Measurements from ENCODE around the gene TCERG1L.

The TCERG1L gene

GRCh38 chr10:131272897-131273451, 38.5 kb downstream of the TCERG1L start:
- peaks cover 3 to 24% (median 8%) of the 10 kb centered on the region in 11 experiments; a peak in 21 of 22 replicates for H3K9me3 ChIP-seq (replicated peaks in 1 of 11)
- H3K4me2 ChIP-seq: peak overlapping the region in 4 of 11 experiments; percentile 13 to 79 (median 72); a peak in 5 of 22 replicates
- H3K9ac ChIP-seq: no peak overlapping the region
- peaks cover 13 to 51% (median 29%) of the 10 kb centered on the region in 10 experiments; a peak in 19 of 20 replicates for H3K4me1 ChIP-seq
- no peaks in the 10 kb centered on the region for H3K27me3 ChIP-seq
- peaks cover 0 to 24% (median 0%) of the 10 kb centered on the region in 11 experiments; a peak in 3 of 22 replicates for H4K20me1 ChIP-seq
- no peak overlapping the region for H3K4me3 ChIP-seq
- H3K36me3 ChIP-seq: peaks cover 0 to 95% (median 16%) of the 10 kb centered on the region in 11 experiments; a peak in 11 of 22 replicates
- peak overlapping the region in 2 of 11 experiments; percentile 19 to 23; a peak in 2 of 22 replicates for H3K27ac ChIP-seq
- TF ChIP-seq Cebpa-rat (IDR thresholded peaks at IDR 0.05): no peak

- Histone ChIP-seq H3K27ac (no peak overlapping the region), H3K4me2 (peak overlapping the region in 2 of 11 experiments; percentile 22 to 41; a peak in 4 of 22 replicates), H3K36me3 (peaks cover 0 to 95% (median 20%) of the 10 kb centered on the region in 11 experiments; a peak in 11 of 22 replicates), H3K9ac (no peak overlapping the region), H3K4me1 (peaks cover 13 to 61% (median 31%) of the 10 kb centered on the region in 10 experiments; a peak in 19 of 20 replicates), H4K20me1 (peaks cover 0 to 23% (median 0%) of the 10 kb centered on the region in 11 experiments; a peak in 3 of 22 replicates), H3K4me3 (no peak overlapping the region), H3K27me3 (no peaks in the 10 kb centered on the region), H3K9me3 (replicated peaks in 1 of 11) (peaks cover 12 to 34% (median 18%) of the 10 kb centered on the region in 11 experiments; a peak in 21 of 22 replicates)
- no peak for TF ChIP-seq Cebpa-rat (IDR thresholded peaks at IDR 0.05)
These were observed 39.6 kb downstream of the TCERG1L start for GRCh38 chr10:131271966-131272365.

DNA sequence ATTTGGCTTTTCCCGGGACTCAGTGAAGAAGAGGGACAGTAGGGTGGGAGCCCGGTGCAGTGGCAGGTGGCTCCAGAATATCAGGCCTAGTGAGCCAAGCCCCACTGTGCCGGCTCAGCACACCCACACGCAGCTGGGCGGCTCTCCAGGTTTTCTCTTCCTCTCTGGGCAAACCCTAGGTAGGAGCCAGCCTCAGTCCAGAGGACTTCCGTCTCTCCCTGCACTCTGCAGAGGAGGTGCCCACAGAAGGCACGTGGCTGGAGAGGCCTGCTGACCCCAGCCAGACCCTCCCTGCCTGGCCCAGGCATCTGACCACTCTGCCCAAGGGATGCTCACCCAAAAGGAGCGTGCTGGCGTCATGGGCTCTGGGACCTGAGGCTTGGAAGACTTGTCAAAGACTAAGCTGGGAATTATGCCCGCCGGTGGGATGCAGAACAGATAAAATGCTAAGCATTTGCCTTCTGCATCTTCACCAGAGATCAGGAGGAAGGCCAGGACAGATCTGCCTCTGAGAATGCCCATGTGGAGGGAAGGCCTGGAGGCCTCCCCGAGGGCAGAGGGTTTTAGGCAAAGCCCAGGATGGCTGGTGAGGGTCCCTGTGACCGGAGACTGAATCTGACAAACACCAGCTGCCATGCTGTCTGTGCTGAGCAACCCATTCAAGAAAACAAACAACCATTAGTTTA, 40.2 kb downstream of the TCERG1L start:
- H4K20me1 ChIP-seq: peaks cover 0 to 27% (median 0%) of the 10 kb centered on the region in 11 experiments; a peak in 3 of 22 replicates
- H3K27ac ChIP-seq: no peak overlapping the region; a peak in 2 of 22 replicates
- H3K27me3 ChIP-seq: no peaks in the 10 kb centered on the region

GRCh38 chr10:131270461-131271190, 40.9 kb downstream of the TCERG1L start:
- Histone ChIP-seq H3K36me3 (peaks cover 0 to 94% (median 28%) of the 10 kb centered on the region in 11 experiments; a peak in 12 of 22 replicates), H3K27ac (no peak overlapping the region; a peak in 1 of 22 replicates), H3K27me3 (no peaks in the 10 kb centered on the region), H3K4me1 (peaks cover 13 to 66% (median 31%) of the 10 kb centered on the region in 10 experiments; a peak in 19 of 20 replicates), H3K9me3 (replicated peaks in 1 of 11) (peaks cover 12 to 42% (median 25%) of the 10 kb centered on the region in 11 experiments; a peak in 21 of 22 replicates), H3K4me2 (peak overlapping the region in 10 of 11 experiments; percentile 9 to 41 (median 31); a peak in 15 of 22 replicates), H4K20me1 (peaks cover 0 to 20% (median 0%) of the 10 kb centered on the region in 11 experiments; a peak in 3 of 22 replicates), H3K9ac (no peak overlapping the region), H3K4me3 (no peak overlapping the region)
- no peak for TF ChIP-seq Cebpa-rat (IDR thresholded peaks at IDR 0.05)

More for the DNA sequence above, 40.2 kb downstream of the TCERG1L start:
- no peak overlapping the region for H3K9ac ChIP-seq
- H3K9me3 ChIP-seq (replicated peaks in 1 of 11): peaks cover 12 to 40% (median 25%) of the 10 kb centered on the region in 11 experiments; a peak in 21 of 22 replicates
- H3K4me2 ChIP-seq: peak overlapping the region in 10 of 11 experiments; percentile 9 to 41 (median 31); a peak in 15 of 22 replicates
- H3K4me3 ChIP-seq: no peak overlapping the region
- peaks cover 13 to 66% (median 31%) of the 10 kb centered on the region in 10 experiments; a peak in 19 of 20 replicates for H3K4me1 ChIP-seq
- H3K36me3 ChIP-seq: peaks cover 0 to 95% (median 26%) of the 10 kb centered on the region in 11 experiments; a peak in 12 of 22 replicates
- no peak for TF ChIP-seq Cebpa-rat (IDR thresholded peaks at IDR 0.05)

DNA sequence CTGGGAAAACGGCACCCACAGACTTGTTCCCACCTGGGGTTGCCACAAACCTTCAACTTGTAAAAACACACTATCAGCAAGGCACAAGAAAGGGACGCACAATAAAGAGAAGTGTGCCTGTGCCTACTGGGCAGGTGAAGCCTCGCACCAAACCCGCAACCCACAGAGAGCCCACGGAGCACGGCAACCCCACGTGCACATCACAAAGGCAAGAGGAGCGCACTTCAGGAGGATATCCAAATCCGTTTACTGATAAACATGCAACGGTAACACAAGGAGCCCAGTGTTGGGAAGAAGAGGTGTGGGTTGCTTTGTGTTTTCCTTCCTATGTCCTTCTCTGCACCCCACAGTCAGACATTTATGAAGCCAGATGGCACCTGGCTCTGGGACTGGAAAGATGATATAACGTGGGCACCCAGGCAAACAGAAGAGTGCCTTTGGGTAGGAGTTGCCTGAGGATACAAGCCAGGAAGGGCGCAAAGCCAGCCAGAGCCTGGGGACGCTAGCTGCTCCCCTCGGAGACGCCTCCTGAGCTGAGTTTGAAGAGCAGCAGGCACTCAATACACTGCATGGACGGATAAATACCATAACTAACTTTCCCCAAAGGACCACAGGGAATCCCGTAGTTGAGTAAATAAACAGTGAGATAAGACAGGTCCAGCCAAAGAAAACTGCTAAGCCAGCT, 41.6 kb downstream of the TCERG1L start:
- 0 out of 22 replicates have a peak overlapping the region, but pooled peaks of 2 of the 11 experiments have one; percentile 0 to 22 for H3K4me2 ChIP-seq
- no peak overlapping the region for H3K27ac ChIP-seq
- H3K36me3 ChIP-seq: peaks cover 0 to 95% (median 26%) of the 10 kb centered on the region in 11 experiments; a peak in 12 of 22 replicates
- no peak for TF ChIP-seq Cebpa-rat (IDR thresholded peaks at IDR 0.05)
- H3K4me3 ChIP-seq: no peak overlapping the region
- no peaks in the 10 kb centered on the region for H3K27me3 ChIP-seq
- peaks cover 12 to 42% (median 25%) of the 10 kb centered on the region in 11 experiments; a peak in 21 of 22 replicates for H3K9me3 ChIP-seq (replicated peaks in 1 of 11)
- peaks cover 0 to 16% (median 0%) of the 10 kb centered on the region in 11 experiments; a peak in 3 of 22 replicates for H4K20me1 ChIP-seq
- H3K4me1 ChIP-seq: peaks cover 13 to 66% (median 31%) of the 10 kb centered on the region in 10 experiments; a peak in 19 of 20 replicates
- H3K9ac ChIP-seq: no peak overlapping the region

DNA sequence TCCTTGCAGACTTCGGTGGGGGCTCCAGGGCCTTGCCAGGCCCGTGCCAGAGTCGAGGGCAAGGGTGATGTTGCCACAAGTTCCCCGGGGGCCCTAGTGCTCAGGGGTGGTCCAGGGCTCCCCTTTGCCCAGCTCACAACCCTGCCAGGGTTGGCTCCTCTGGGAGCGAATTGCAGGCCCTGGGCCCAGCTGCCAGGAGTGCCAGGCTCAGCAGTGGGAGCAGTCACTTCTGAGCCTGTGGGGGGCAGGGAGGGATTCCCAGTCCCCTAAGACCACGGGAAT, 43.8 kb downstream of the TCERG1L start:
- H3K36me3 ChIP-seq: peaks cover 0 to 88% (median 18%) of the 10 kb centered on the region in 11 experiments; a peak in 11 of 22 replicates
- H3K27ac ChIP-seq: no peak overlapping the region
- TF ChIP-seq Cebpa-rat (IDR thresholded peaks at IDR 0.05): no peak

GRCh38 chr10:131266936-131267813, 44.3 kb downstream of the TCERG1L start:
- Histone ChIP-seq H3K4me1 (peaks cover 6 to 60% (median 27%) of the 10 kb centered on the region in 10 experiments; a peak in 16 of 20 replicates), H3K36me3 (peaks cover 0 to 87% (median 17%) of the 10 kb centered on the region in 11 experiments; a peak in 11 of 22 replicates), H3K4me2 (peak overlapping the region in 2 of 11 experiments; percentile 15 to 20; a peak in 2 of 22 replicates), H3K27me3 (no peaks in the 10 kb centered on the region), H3K9me3 (replicated peaks in 1 of 11) (peaks cover 12 to 42% (median 25%) of the 10 kb centered on the region in 11 experiments; a peak in 21 of 22 replicates), H4K20me1 (peaks cover 0 to 14% (median 0%) of the 10 kb centered on the region in 11 experiments; a peak in 3 of 22 replicates), H3K9ac (no peak overlapping the region), H3K27ac (no peak overlapping the region; a peak in 1 of 22 replicates), H3K4me3 (no peak overlapping the region)
- TF ChIP-seq Cebpa-rat (IDR thresholded peaks at IDR 0.05): no peak

More for the DNA sequence above, 43.8 kb downstream of the TCERG1L start:
- Histone ChIP-seq H3K4me2 (peak overlapping the region in 4 of 11 experiments; percentile 12 to 20 (median 14); a peak in 2 of 22 replicates), H3K4me1 (peaks cover 6 to 66% (median 27%) of the 10 kb centered on the region in 10 experiments; a peak in 16 of 20 replicates), H3K27me3 (no peaks in the 10 kb centered on the region), H4K20me1 (peaks cover 0 to 14% (median 0%) of the 10 kb centered on the region in 11 experiments; a peak in 3 of 22 replicates), H3K4me3 (no peak overlapping the region), H3K9me3 (replicated peaks in 1 of 11) (peaks cover 12 to 42% (median 25%) of the 10 kb centered on the region in 11 experiments; a peak in 21 of 22 replicates), H3K9ac (no peak overlapping the region)

Data from BLaER1 treated with 17β-estradiol and CSF1 and Interleukin-3, amounts not matched to agents 10 nM and 100 nM (cell line).